GM23338 (cell line): ENCODE data around the gene ERLEC1. TPM values are rescaled to one million over a fixed set of nuclear protein-coding genes. Genes with fewer than 3 reads are reported as not detected.

ENCODE experiments used
- ATAC-seq: fragments of 200-7000 bp; cut with Tn5 transposase; 3 replicates; pipeline ENCODE4 v1.9.1; 2020
- DNase-seq: peaks from one replicate; pipeline ENCODE4 v3.0.0-alpha.2; 2015; ENCODE audit warnings: low spot score
- H2AFZ ChIP-seq: fragments of 200-600 bp; sonication (generic); 2 replicates; pipeline ENCODE4 v1.8.0; 2016; ENCODE audit warnings: antibody characterized with exemption, mild to moderate bottlenecking, moderate library complexity
- H3F3A ChIP-seq: fragments of 200-600 bp; sonication (generic); replicated peaks from 2 replicates; pipeline ENCODE4 v1.8.0; 2017; ENCODE audit warnings: antibody characterized with exemption, mixed run types, low read depth
- H3K27ac ChIP-seq: fragments of 200-600 bp; sonication (generic); 2 replicates; pipeline ENCODE4 v1.6.1; 2016; ENCODE audit warnings: low read depth
- H3K27me3 ChIP-seq: fragments of 200-600 bp; sonication (generic); 2 replicates; pipeline ENCODE4 v1.8.0; 2016; ENCODE audit warnings: mild to moderate bottlenecking, mixed run types, moderate library complexity; ENCODE audit not compliant: insufficient read depth
- H3K36me3 ChIP-seq: fragments of 200-600 bp; sonication (generic); 2 replicates; pipeline ENCODE4 v1.8.0; 2016; ENCODE audit warnings: mild to moderate bottlenecking; ENCODE audit not compliant: insufficient read depth
- H3K4me1 ChIP-seq: fragments of 200-600 bp; sonication (generic); 2 replicates; pipeline ENCODE4 v1.8.0; 2016; ENCODE audit warnings: mild to moderate bottlenecking, moderate library complexity; ENCODE audit not compliant: insufficient read depth
- H3K4me2 ChIP-seq: fragments of 200-600 bp; sonication (generic); 2 replicates; pipeline ENCODE4 v1.7.1; 2017; ENCODE audit warnings: mixed run types
- H3K4me3 ChIP-seq: fragments of 200-600 bp; sonication (generic); 2 replicates; pipeline ENCODE4 v1.6.1; 2016; ENCODE audit warnings: mixed run types
- H3K79me2 ChIP-seq: fragments of 200-600 bp; sonication (generic); replicated peaks from 2 replicates; pipeline ENCODE4 v1.8.0; 2017; ENCODE audit warnings: mild to moderate bottlenecking; ENCODE audit not compliant: insufficient read depth
- H3K9me2 ChIP-seq: fragments of 200-600 bp; sonication (generic); 2 replicates; pipeline ENCODE4 v1.8.0; 2017; ENCODE audit not compliant: insufficient read depth
- H4K20me1 ChIP-seq: fragments of 200-600 bp; sonication (generic); replicated peaks from 2 replicates; pipeline ENCODE4 v1.8.0; 2017; ENCODE audit warnings: mild to moderate bottlenecking; ENCODE audit not compliant: insufficient read depth
- H3K27ac Mint-ChIP-seq: 2 replicates; pipeline ENCODE4 v1.8.0; 2020; ENCODE audit warnings: inconsistent platforms, mild to moderate bottlenecking, moderate library complexity, mixed read lengths
- H3K27me3 Mint-ChIP-seq: 3 replicates; pipeline ENCODE4 v1.8.0; 2022; ENCODE audit warnings: low read depth, mild to moderate bottlenecking, moderate library complexity, mixed read lengths, inconsistent platforms; ENCODE audit not compliant: insufficient read depth, poor library complexity
- H3K36me3 Mint-ChIP-seq: 3 replicates; pipeline ENCODE4 v1.8.0; 2021; ENCODE audit warnings: low read depth, mild to moderate bottlenecking, inconsistent platforms, moderate library complexity, mixed read lengths
- H3K4me1 Mint-ChIP-seq: 3 replicates; pipeline ENCODE4 v1.8.0; 2020; ENCODE audit warnings: mild to moderate bottlenecking, inconsistent platforms, mixed read lengths
- H3K4me3 Mint-ChIP-seq: 3 replicates; pipeline ENCODE4 v1.8.0; 2021; ENCODE audit warnings: moderate library complexity, mild to moderate bottlenecking, inconsistent platforms, mixed read lengths
- H3K9me3 Mint-ChIP-seq: 3 replicates; pipeline ENCODE4 v1.8.0; 2020; ENCODE audit warnings: moderate library complexity, mild to moderate bottlenecking, inconsistent platforms, mixed read lengths
- CREB1 ChIP-seq: fragments of 250-450 bp; sonication (Bioruptor Pico); IDR thresholded peaks from 2 replicates; pipeline ENCODE4 v1.5.0; 2020; ENCODE audit warnings: low read depth, mild to moderate bottlenecking, moderate library complexity
- CTCF ChIP-seq, 2 experiments: fragments of 200-600 bp in 1 of 2; sonication (generic) in 1 of 2; conservative IDR thresholded peaks; 2 replicates each; pipeline versions ENCODE4 v1.5.1 to v1.6.1; 2016 to 2017; ENCODE audit warnings: antibody characterized with exemption in 2 of 2, low read depth in 2 of 2, mild to moderate bottlenecking in 2 of 2, moderate library complexity in 1 of 2
- EZH2 ChIP-seq: fragments of 200-600 bp; sonication (generic); IDR thresholded peaks from one replicate; pipeline ENCODE4 v1.8.0; 2017; ENCODE audit warnings: antibody characterized with exemption, mild to moderate bottlenecking, low read depth; ENCODE audit not compliant: unreplicated experiment
- NANOG ChIP-seq: IDR thresholded peaks from 2 replicates; pipeline ENCODE4 v1.6.1; 2016; ENCODE audit warnings: antibody characterized with exemption, borderline replicate concordance
- POLR2AphosphoS5 ChIP-seq: IDR thresholded peaks from 2 replicates; pipeline ENCODE4 v1.6.1; 2016; ENCODE audit warnings: antibody characterized with exemption, low read depth
- ZNF114 ChIP-seq: fragments of 250-450 bp; sonication (Bioruptor Pico); IDR thresholded peaks from 2 replicates; pipeline ENCODE4 v1.5.0; 2020; ENCODE audit warnings: mild to moderate bottlenecking, moderate library complexity
- ZNF462 ChIP-seq: fragments of 250-450 bp; sonication (Bioruptor Pico); IDR thresholded peaks from 2 replicates; pipeline ENCODE4 v1.5.0; 2020; ENCODE audit warnings: mild to moderate bottlenecking, moderate library complexity
- polyA plus RNA-seq: library from polyadenylated mRNA; unstranded; fragments of >200 nt; fragmentation: Nextera tagmentation; extraction: Ambion mirVana; gene quantifications from 2 replicates; pipeline ENCODE4 v1.2.1, GENCODE V29; 2016
- total RNA-seq: library from RNA; depleted of rRNA; stranded (reverse); fragments of >200 nt; shearing (Covaris generic); gene quantifications from 2 replicates; pipeline ENCODE4 v1.2.3, GENCODE V29; 2014
- TF ChIP-seq, protein P1 (sequence below): IDR thresholded peaks from one replicate; pipeline ENCODE4 v1.6.1; 2018; ENCODE audit warnings: antibody characterized with exemption; ENCODE audit not compliant: unreplicated experiment
- TF ChIP-seq, protein P2 (sequence below): IDR thresholded peaks from 2 replicates; pipeline ENCODE4 v1.6.1; 2016; ENCODE audit warnings: antibody characterized with exemption

Gene ERLEC1
- total and polyA plus RNA-seq, 2 experiments from 2014 or later: 35.0 to 41.2 TPM

- Histone ChIP-seq H3K27me3 (no peaks in the 10 kb centered on the region), H3K9me2 (no peaks in the 10 kb centered on the region), H4K20me1 (no peaks in the 10 kb centered on the region), H3K4me3 (no peak overlapping the region), H3K27ac (no peak overlapping the region), H2AFZ (no peak overlapping the region), H3K79me2 (no peaks in the 10 kb centered on the region; the same call in 1 of the 2 replicates), H3K4me2 (no peak overlapping the region), H3F3A (no peaks in the 10 kb centered on the region; the same call in 1 of the 2 replicates), H3K4me1 (0 out of 2 replicates have a peak, but pooled peaks cover 8% of the 10 kb centered on the region), H3K36me3 (peaks cover 29% of the 10 kb centered on the region; the same call in 1 of the 2 replicates)
- no peaks in the 10 kb centered on the region for H3K27me3 Mint-ChIP-seq
- ATAC-seq: no peak
- H3K4me1 Mint-ChIP-seq: peaks cover 10% of the 10 kb centered on the region
- peaks cover 41% of the 10 kb centered on the region for H3K36me3 Mint-ChIP-seq
- H3K27ac Mint-ChIP-seq: no peak overlapping the region
- no peaks in the 10 kb centered on the region for H3K9me3 Mint-ChIP-seq
- no peak overlapping the region for H3K4me3 Mint-ChIP-seq
- no peak for TF ChIP-seq POLR2AphosphoS5
- TF ChIP-seq, protein P1, sequence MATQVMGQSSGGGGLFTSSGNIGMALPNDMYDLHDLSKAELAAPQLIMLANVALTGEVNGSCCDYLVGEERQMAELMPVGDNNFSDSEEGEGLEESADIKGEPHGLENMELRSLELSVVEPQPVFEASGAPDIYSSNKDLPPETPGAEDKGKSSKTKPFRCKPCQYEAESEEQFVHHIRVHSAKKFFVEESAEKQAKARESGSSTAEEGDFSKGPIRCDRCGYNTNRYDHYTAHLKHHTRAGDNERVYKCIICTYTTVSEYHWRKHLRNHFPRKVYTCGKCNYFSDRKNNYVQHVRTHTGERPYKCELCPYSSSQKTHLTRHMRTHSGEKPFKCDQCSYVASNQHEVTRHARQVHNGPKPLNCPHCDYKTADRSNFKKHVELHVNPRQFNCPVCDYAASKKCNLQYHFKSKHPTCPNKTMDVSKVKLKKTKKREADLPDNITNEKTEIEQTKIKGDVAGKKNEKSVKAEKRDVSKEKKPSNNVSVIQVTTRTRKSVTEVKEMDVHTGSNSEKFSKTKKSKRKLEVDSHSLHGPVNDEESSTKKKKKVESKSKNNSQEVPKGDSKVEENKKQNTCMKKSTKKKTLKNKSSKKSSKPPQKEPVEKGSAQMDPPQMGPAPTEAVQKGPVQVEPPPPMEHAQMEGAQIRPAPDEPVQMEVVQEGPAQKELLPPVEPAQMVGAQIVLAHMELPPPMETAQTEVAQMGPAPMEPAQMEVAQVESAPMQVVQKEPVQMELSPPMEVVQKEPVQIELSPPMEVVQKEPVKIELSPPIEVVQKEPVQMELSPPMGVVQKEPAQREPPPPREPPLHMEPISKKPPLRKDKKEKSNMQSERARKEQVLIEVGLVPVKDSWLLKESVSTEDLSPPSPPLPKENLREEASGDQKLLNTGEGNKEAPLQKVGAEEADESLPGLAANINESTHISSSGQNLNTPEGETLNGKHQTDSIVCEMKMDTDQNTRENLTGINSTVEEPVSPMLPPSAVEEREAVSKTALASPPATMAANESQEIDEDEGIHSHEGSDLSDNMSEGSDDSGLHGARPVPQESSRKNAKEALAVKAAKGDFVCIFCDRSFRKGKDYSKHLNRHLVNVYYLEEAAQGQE: no peak
- no peak for TF ChIP-seq NANOG
- TF ChIP-seq ZNF114 (CRISPR knock-in tag): no peak
- DNase-seq: no peak
Observed at GRCh38 chr2:53865264-53865663, 78.4 kb downstream of the ERLEC1 start.

GRCh38 chr2:53865962-53866361 is 79.1 kb downstream of the ERLEC1 start:
- no peaks in the 10 kb centered on the region for H3K9me2 ChIP-seq
- peaks cover 29% of the 10 kb centered on the region; the same call in 1 of the 2 replicates for H3K36me3 ChIP-seq
- peaks cover 41% of the 10 kb centered on the region for H3K36me3 Mint-ChIP-seq
- ATAC-seq: no peak
- H3K4me3 ChIP-seq: no peak overlapping the region
- H3K4me2 ChIP-seq: no peak overlapping the region
- H4K20me1 ChIP-seq: no peaks in the 10 kb centered on the region
- no peaks in the 10 kb centered on the region for H3K9me3 Mint-ChIP-seq
- no peaks in the 10 kb centered on the region for H3K27me3 ChIP-seq
- no peak overlapping the region for H2AFZ ChIP-seq
- DNase-seq: no peak
- peaks cover 3% of the 10 kb centered on the region; the same call in 2 of the 3 replicates for H3K4me1 Mint-ChIP-seq
- H3K4me3 Mint-ChIP-seq: no peak overlapping the region
- no peak overlapping the region for H3K27ac Mint-ChIP-seq
- H3F3A ChIP-seq: no peaks in the 10 kb centered on the region; the same call in 1 of the 2 replicates
- H3K27ac ChIP-seq: no peak overlapping the region
- H3K27me3 Mint-ChIP-seq: no peaks in the 10 kb centered on the region
- H3K4me1 ChIP-seq: 0 out of 2 replicates have a peak, but pooled peaks cover 3% of the 10 kb centered on the region
- H3K79me2 ChIP-seq: no peaks in the 10 kb centered on the region; the same call in 1 of the 2 replicates
- TF ChIP-seq, protein P2, sequence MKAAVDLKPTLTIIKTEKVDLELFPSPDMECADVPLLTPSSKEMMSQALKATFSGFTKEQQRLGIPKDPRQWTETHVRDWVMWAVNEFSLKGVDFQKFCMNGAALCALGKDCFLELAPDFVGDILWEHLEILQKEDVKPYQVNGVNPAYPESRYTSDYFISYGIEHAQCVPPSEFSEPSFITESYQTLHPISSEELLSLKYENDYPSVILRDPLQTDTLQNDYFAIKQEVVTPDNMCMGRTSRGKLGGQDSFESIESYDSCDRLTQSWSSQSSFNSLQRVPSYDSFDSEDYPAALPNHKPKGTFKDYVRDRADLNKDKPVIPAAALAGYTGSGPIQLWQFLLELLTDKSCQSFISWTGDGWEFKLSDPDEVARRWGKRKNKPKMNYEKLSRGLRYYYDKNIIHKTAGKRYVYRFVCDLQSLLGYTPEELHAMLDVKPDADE: no peak
- TF ChIP-seq ZNF462 (CRISPR knock-in tag): no peak
- TF ChIP-seq POLR2AphosphoS5: no peak
- no peak for TF ChIP-seq CREB1 (CRISPR knock-in tag)
- no peak for TF ChIP-seq CTCF (conservative IDR thresholded peaks at IDR 0.05; ENCODE audit: low read depth in 2 of 2)
- no peak for TF ChIP-seq NANOG
- TF ChIP-seq EZH2: no peak
